Measurements from ENCODE around the gene MT1G.
"Not testable (repeated sequence)": the region's sequence is repeated elsewhere in the genome, so short reads cannot be mapped to it uniquely, and the experiment has no call there.

Gene MT1G

GRCh38 chr16:56667581-56668571 lies at the start of gene MT1G:
Gene MT1G (minus strand): TSS chr16:56668065. CDS start chr16:56667993, 72 bp downstream.
- peak; percentile 67 for DNase-seq

- not testable (repeated sequence) for DNase-seq
These were observed 49.7 kb upstream of the MT1G start for GRCh38 chr16:56717532-56717931.

GRCh38 chr16:56716761-56717160 lies 48.9 kb upstream of the MT1G start:
- no peak for DNase-seq

- no peak for DNase-seq
These were observed 47.3 kb upstream of the MT1G start for GRCh38 chr16:56715126-56715525.

GRCh38 chr16:56713794-56714193 lies 45.9 kb upstream of the MT1G start:
- DNase-seq, result no peak

GRCh38 chr16:56711862-56712261 lies 44.0 kb upstream of the MT1G start:
- no peak for DNase-seq

GRCh38 chr16:56710181-56710737 lies 42.4 kb upstream of the MT1G start:
- no peak for DNase-seq

- DNase-seq, result no peak
These were observed 41.7 kb upstream of the MT1G start for GRCh38 chr16:56709443-56710040.

GRCh38 chr16:56708525-56709442 lies 40.9 kb upstream of the MT1G start:
- peak; percentile 24 for DNase-seq

GRCh38 chr16:56702836-56703235 lies 35.0 kb upstream of the MT1G start:
- no peak for DNase-seq

GRCh38 chr16:56701534-56701933 lies 33.7 kb upstream of the MT1G start:
- no peak for DNase-seq

GRCh38 chr16:56700631-56701030 lies 32.8 kb upstream of the MT1G start:
- no peak for DNase-seq

- DNase-seq, result no peak
These were observed 32.3 kb upstream of the MT1G start for GRCh38 chr16:56700195-56700594.

GRCh38 chr16:56697456-56698155 lies 29.7 kb upstream of the MT1G start:
- DNase-seq, result no peak

GRCh38 chr16:56695246-56695645 lies 27.4 kb upstream of the MT1G start:
- no peak for DNase-seq

GRCh38 chr16:56691885-56692284 lies 24.0 kb upstream of the MT1G start:
- DNase-seq, result no peak

GRCh38 chr16:56690420-56691122 lies 22.7 kb upstream of the MT1G start:
- no peak for DNase-seq

- no peak for DNase-seq
These were observed 21.3 kb upstream of the MT1G start for GRCh38 chr16:56689171-56689570.

- no peak for DNase-seq
These were observed 20.9 kb upstream of the MT1G start for GRCh38 chr16:56688762-56689161.

GRCh38 chr16:56686758-56687157 lies 18.9 kb upstream of the MT1G start:
- DNase-seq, result no peak

- no peak for DNase-seq
These were observed 17.2 kb upstream of the MT1G start for GRCh38 chr16:56684926-56685590.
